Neural cell (in vitro differentiated cells): ENCODE measurements around the gene PTPRD. TPM values are rescaled to one million over a fixed set of nuclear protein-coding genes. Genes with fewer than 3 reads are reported as not detected.

ENCODE experiments used
- H2AFZ ChIP-seq: fragments of 200-600, 300-800 bp; sonication (generic), shearing (Covaris generic); 2 replicates; pipeline ENCODE4 v1.6.0; 2014; ENCODE audit warnings: low read depth, mild to moderate bottlenecking, antibody characterized with exemption, low read length, moderate library complexity
- H3F3A ChIP-seq: fragments of 200-600 bp; shearing (Covaris generic); 2 replicates; pipeline ENCODE4 v1.6.1; 2016; ENCODE audit warnings: mild to moderate bottlenecking, moderate library complexity, mixed read lengths, antibody characterized with exemption, low read length; ENCODE audit not compliant: insufficient read depth, poor library complexity, severe bottlenecking
- H3K27ac ChIP-seq: fragments of 200-600, 300-800 bp; sonication (generic), shearing (Covaris generic); 2 replicates; pipeline ENCODE4 v1.5.1; 2014; ENCODE audit warnings: mild to moderate bottlenecking, low read length, moderate library complexity
- H3K27me3 ChIP-seq: fragments of 300-800, 200-600 bp; sonication (generic), shearing (Covaris generic); 2 replicates; pipeline ENCODE4 v1.6.0; 2014; ENCODE audit warnings: mild to moderate bottlenecking, low read depth, low read length, moderate library complexity; ENCODE audit not compliant: insufficient read depth
- H3K36me3 ChIP-seq: fragments of 300-800, 200-600 bp; sonication (generic), shearing (Covaris generic); 2 replicates; pipeline ENCODE4 v1.5.1; 2014; ENCODE audit warnings: mild to moderate bottlenecking, antibody characterized with exemption, low read length, moderate library complexity; ENCODE audit not compliant: insufficient read depth
- H3K4me2 ChIP-seq: fragments of 300-800, 200-600 bp; sonication (generic), shearing (Covaris generic); 2 replicates; pipeline ENCODE4 v1.6.0; 2014; ENCODE audit warnings: mild to moderate bottlenecking, low read length
- H3K4me3 ChIP-seq: fragments of 300-800, 200-600 bp; sonication (generic), shearing (Covaris generic); 2 replicates; pipeline ENCODE4 v1.5.1; 2014; ENCODE audit warnings: mild to moderate bottlenecking, low read length, moderate library complexity
- H3K79me2 ChIP-seq: fragments of 200-600 bp; shearing (Covaris generic); replicated peaks from 2 replicates; pipeline ENCODE4 v1.6.0; 2014; ENCODE audit warnings: mild to moderate bottlenecking, low read length, moderate library complexity; ENCODE audit not compliant: insufficient read depth
- H3K9ac ChIP-seq: fragments of 300-800, 200-600 bp; sonication (generic), shearing (Covaris generic); 2 replicates; pipeline ENCODE4 v1.6.1; 2016; ENCODE audit warnings: mild to moderate bottlenecking, low read length, mixed read lengths
- H3K9me2 ChIP-seq: fragments of 200-600 bp; shearing (Covaris generic); 2 replicates; pipeline ENCODE4 v1.6.1; 2016; ENCODE audit warnings: mild to moderate bottlenecking, low read length, mixed read lengths; ENCODE audit not compliant: insufficient read depth
- H3K9me3 ChIP-seq: fragments of 200-600, 300-800 bp; sonication (generic), shearing (Covaris generic); 2 replicates; pipeline ENCODE4 v1.6.1; 2016; ENCODE audit warnings: mild to moderate bottlenecking, mixed run types, low read length, moderate library complexity, mixed read lengths
- H4K20me1 ChIP-seq: fragments of 200-600 bp; shearing (Covaris generic); 2 replicates; pipeline ENCODE4 v1.6.1; 2016; ENCODE audit warnings: mild to moderate bottlenecking, mixed run types; ENCODE audit not compliant: insufficient read depth
- CTCF ChIP-seq: fragments of 450-650 bp; IDR thresholded peaks from 2 replicates; pipeline ENCODE4 v1.5.1; 2014; ENCODE audit warnings: antibody characterized with exemption, mild to moderate bottlenecking, moderate library complexity; ENCODE audit not compliant: poor library complexity, severe bottlenecking
- EP300 ChIP-seq: fragments of 450-650 bp; conservative IDR thresholded peaks from 2 replicates; pipeline ENCODE4 v1.6.1; 2014; ENCODE audit warnings: antibody characterized with exemption, mild to moderate bottlenecking, moderate library complexity; ENCODE audit not compliant: poor library complexity, severe bottlenecking
- EZH2 ChIP-seq: fragments of 200-600, 300-800 bp; shearing (Covaris generic), sonication (generic); IDR thresholded peaks from 2 replicates; pipeline ENCODE4 v1.6.1; 2014; ENCODE audit warnings: antibody characterized with exemption, low read length, borderline replicate concordance, mild to moderate bottlenecking; ENCODE audit not compliant: insufficient read depth, poor library complexity, severe bottlenecking
- MXI1 ChIP-seq: fragments of 450-650 bp; conservative IDR thresholded peaks from 2 replicates; pipeline ENCODE4 v1.6.1; 2014; ENCODE audit warnings: antibody characterized with exemption, mild to moderate bottlenecking; ENCODE audit not compliant: poor library complexity, severe bottlenecking
- POLR2AphosphoS5 ChIP-seq: IDR thresholded peaks from 2 replicates; pipeline ENCODE4 v1.6.1; 2012
- RAD21 ChIP-seq: fragments of 450-650 bp; conservative IDR thresholded peaks from 2 replicates; pipeline ENCODE4 v1.6.1; 2014; ENCODE audit warnings: antibody characterized with exemption, mild to moderate bottlenecking, moderate library complexity
- REST ChIP-seq: IDR thresholded peaks from 2 replicates; pipeline ENCODE4 v1.6.1; 2012; ENCODE audit warnings: borderline replicate concordance
- SMC3 ChIP-seq: fragments of 450-650 bp; conservative IDR thresholded peaks from 2 replicates; pipeline ENCODE4 v1.6.1; 2014; ENCODE audit warnings: antibody characterized with exemption, mild to moderate bottlenecking, moderate library complexity; ENCODE audit not compliant: poor library complexity
- TAF1 ChIP-seq: IDR thresholded peaks from 2 replicates; pipeline ENCODE4 v1.6.1; 2012; ENCODE audit warnings: low read depth
- polyA plus RNA-seq: library from polyadenylated mRNA; depleted of rRNA; stranded (reverse); fragments of >200 nt; gene quantifications from 2 replicates; pipeline ENCODE4 v1.2.3, GENCODE V29; 2014

PTPRD gene
- polyA plus RNA-seq, 1 donor from 2014 or later: 143 TPM

- Histone ChIP-seq H3K27ac (no peak overlapping the region), H3K9ac (no peak overlapping the region), H4K20me1 (no peaks in the 10 kb centered on the region), H3K27me3 (no peaks in the 10 kb centered on the region), H3K36me3 (no peaks in the 10 kb centered on the region), H3K9me3 (no peaks in the 10 kb centered on the region), H3K4me2 (no peak overlapping the region), H3K4me3 (no peak overlapping the region), H2AFZ (no peak overlapping the region), H3F3A (no peaks in the 10 kb centered on the region), H3K9me2 (no peaks in the 10 kb centered on the region), H3K79me2 (peaks cover 4% of the 10 kb centered on the region)
- TF ChIP-seq POLR2AphosphoS5: no peak
- no peak for TF ChIP-seq CTCF
- TF ChIP-seq EP300: no peak
- no peak for TF ChIP-seq MXI1
- no peak for TF ChIP-seq RAD21
- TF ChIP-seq SMC3: no peak
- TF ChIP-seq REST: no peak
- TF ChIP-seq EZH2: no peak
- no peak for TF ChIP-seq TAF1
These were observed 2001.6 kb downstream of the PTPRD start for GRCh38 chr9:8611153-8611552.

- Histone ChIP-seq H2AFZ (no peak overlapping the region), H4K20me1 (no peaks in the 10 kb centered on the region), H3K36me3 (no peaks in the 10 kb centered on the region), H3K9me2 (no peaks in the 10 kb centered on the region), H3K9me3 (no peaks in the 10 kb centered on the region), H3K27ac (no peak overlapping the region), H3K9ac (no peak overlapping the region), H3K79me2 (peaks cover 4% of the 10 kb centered on the region), H3K4me2 (no peak overlapping the region), H3K27me3 (no peaks in the 10 kb centered on the region), H3K4me3 (no peak overlapping the region), H3F3A (no peaks in the 10 kb centered on the region)
- TF ChIP-seq EP300: no peak
- TF ChIP-seq RAD21: no peak
- TF ChIP-seq EZH2: no peak
- no peak for TF ChIP-seq MXI1
- no peak for TF ChIP-seq REST
These were observed 2002.5 kb downstream of the PTPRD start for GRCh38 chr9:8610256-8610655.
